PC-9 (cell line): ENCODE results near the gene SUPT3H. TPM values are rescaled to one million over a fixed set of nuclear protein-coding genes. Genes with fewer than 3 reads are reported as not detected.

Source experiments
- BruUV-seq: library from RNA; stranded (reverse); fragments of 400-500 nt; replicated peaks from 2 replicates; lab custom pipeline; 2021; lab: Mats Ljungman, UMichigan
- CTCF ChIA-PET: fragments of 300-600 bp; sonication (Branson Sonifier 250); formaldehyde crosslinking; loops from one replicate; lab custom pipeline; 2022; ENCODE audit warnings: antibody characterized with exemption; lab: Charles Lee
- POLR2A ChIA-PET: fragments of 300-600 bp; sonication (Branson Sonifier 250); formaldehyde crosslinking; loops from one replicate; lab custom pipeline; 2022; ENCODE audit warnings: antibody characterized with exemption; ENCODE audit not compliant: unreplicated experiment; lab: Charles Lee
- DNase-seq, 2 experiments: peaks; one replicate each; pipeline versions ENCODE4 v3.0.0 to v3.0.0-alpha.2; 2015 to 2022; ENCODE audit warnings: mixed read lengths in 1 of 2
- H2AFZ ChIP-seq: fragments of 200-600 bp; sonication (generic); 2 replicates; pipeline ENCODE4 v1.8.1; 2017; ENCODE audit warnings: antibody characterized with exemption
- H3F3A ChIP-seq: fragments of 200-600 bp; sonication (generic); 2 replicates; pipeline ENCODE4 v1.8.1; 2017; ENCODE audit warnings: antibody characterized with exemption, mild to moderate bottlenecking, low read depth; ENCODE audit not compliant: insufficient read depth
- H3K27ac ChIP-seq: fragments of 200-600 bp; sonication (generic); 2 replicates; pipeline ENCODE4 v1.6.1; 2016; ENCODE audit warnings: mixed run types
- H3K27me3 ChIP-seq: fragments of 200-600 bp; sonication (generic); 2 replicates; pipeline ENCODE4 v1.6.1; 2016; ENCODE audit warnings: low read depth, mixed run types; ENCODE audit not compliant: insufficient read depth
- H3K36me3 ChIP-seq: fragments of 200-600 bp; sonication (generic); 2 replicates; pipeline ENCODE4 v1.6.1; 2016; ENCODE audit warnings: low read depth, mixed run types
- H3K4me1 ChIP-seq: fragments of 200-600 bp; sonication (generic); replicated peaks from 2 replicates; pipeline ENCODE4 v1.6.1; 2016; ENCODE audit warnings: mixed run types; ENCODE audit not compliant: insufficient read depth
- H3K4me2 ChIP-seq: fragments of 200-600 bp; sonication (generic); 2 replicates; pipeline ENCODE4 v1.6.1; 2017; ENCODE audit warnings: mixed run types
- H3K4me3 ChIP-seq: fragments of 200-600 bp; sonication (generic); 2 replicates; pipeline ENCODE4 v1.6.1; 2016; ENCODE audit warnings: mixed run types
- H3K79me2 ChIP-seq: fragments of 200-600 bp; sonication (generic); 2 replicates; pipeline ENCODE4 v1.6.1; 2017; ENCODE audit warnings: low read depth, mixed run types
- H3K9me2 ChIP-seq: fragments of 200-600 bp; sonication (generic); 2 replicates; pipeline ENCODE4 v1.8.1; 2017; ENCODE audit warnings: mild to moderate bottlenecking; ENCODE audit not compliant: insufficient read depth
- H3K9me3 ChIP-seq: fragments of 200-600 bp; sonication (generic); 2 replicates; pipeline ENCODE4 v1.8.1; 2016; ENCODE audit warnings: low read depth; ENCODE audit not compliant: insufficient read depth
- H4K20me1 ChIP-seq: fragments of 200-600 bp; sonication (generic); 2 replicates; pipeline ENCODE4 v1.8.1; 2017; ENCODE audit not compliant: insufficient read depth
- CTCF ChIP-seq: fragments of 200-600 bp; sonication (generic); conservative IDR thresholded peaks from 2 replicates; pipeline ENCODE4 v1.6.1; 2017; ENCODE audit warnings: mixed run types, antibody characterized with exemption, mild to moderate bottlenecking, moderate library complexity
- EZH2 ChIP-seq: fragments of 200-600 bp; sonication (generic); IDR thresholded peaks from 2 replicates; pipeline ENCODE4 v1.8.0; 2017; ENCODE audit warnings: antibody characterized with exemption, low read depth
- intact Hi-C: fragments of 100-400 bp; cut with micrococcal nuclease; formaldehyde crosslinking; loops from one replicate; pipeline ENCODE4 v1.10.0; 2022; ENCODE audit not compliant: unreplicated experiment
- total RNA-seq: library from RNA; stranded (reverse); gene quantifications from 2 replicates; pipeline ENCODE4 v1.2.3, GENCODE V29; 2021

The SUPT3H gene
- total RNA-seq, 1 experiment from 2014 or later = 9.2 TPM

GRCh38 chr6:45132059-45132458 lies 245.7 kb downstream of the SUPT3H start:
- BruUV-seq = no TSS peak
- Histone ChIP-seq H3K27ac (no peak overlapping the region), H3K9me3 (peaks cover 14% of the 10 kb centered on the region; the same call in 1 of the 2 replicates), H2AFZ (no peak overlapping the region), H3K4me1 (no peaks in the 10 kb centered on the region), H3K79me2 (no peaks in the 10 kb centered on the region), H3K36me3 (no peaks in the 10 kb centered on the region), H4K20me1 (no peaks in the 10 kb centered on the region), H3K4me3 (no peak overlapping the region), H3K27me3 (no peaks in the 10 kb centered on the region), H3F3A (no peaks in the 10 kb centered on the region), H3K4me2 (no peak overlapping the region), H3K9me2 (no peaks in the 10 kb centered on the region)
- intact Hi-C loops = no loop called here
- no peak for DNase-seq
- ChIA-PET CTCF (no interaction called here), POLR2A (no interaction called here)
- TF ChIP-seq CTCF (no peak), EZH2 (no peak)

GRCh38 chr6:45129051-45129450 lies 248.7 kb downstream of the SUPT3H start:
- Histone ChIP-seq H3K79me2 (no peaks in the 10 kb centered on the region), H3K9me2 (no peaks in the 10 kb centered on the region), H3K36me3 (no peaks in the 10 kb centered on the region), H3K9me3 (no peaks in the 10 kb centered on the region), H3K27me3 (no peaks in the 10 kb centered on the region), H3F3A (no peaks in the 10 kb centered on the region), H3K4me1 (no peaks in the 10 kb centered on the region), H4K20me1 (no peaks in the 10 kb centered on the region), H2AFZ (no peak overlapping the region), H3K27ac (no peak overlapping the region), H3K4me2 (no peak overlapping the region), H3K4me3 (no peak overlapping the region)
- TF ChIP-seq CTCF = no peak
- no peak for TF ChIP-seq EZH2
- ChIA-PET POLR2A (no interaction called here), CTCF (no interaction called here)
- BruUV-seq = no TSS peak
- DNase-seq = no peak
- intact Hi-C loops = no loop called here

- Histone ChIP-seq H3F3A (no peaks in the 10 kb centered on the region), H3K27ac (no peak overlapping the region), H3K27me3 (no peaks in the 10 kb centered on the region), H3K79me2 (no peaks in the 10 kb centered on the region), H3K9me2 (no peaks in the 10 kb centered on the region), H3K36me3 (no peaks in the 10 kb centered on the region), H2AFZ (no peak overlapping the region), H3K4me3 (no peak overlapping the region), H3K9me3 (no peaks in the 10 kb centered on the region), H4K20me1 (no peaks in the 10 kb centered on the region), H3K4me2 (no peak overlapping the region), H3K4me1 (no peaks in the 10 kb centered on the region)
- no peak for DNase-seq
- TF ChIP-seq EZH2 = no peak
- TF ChIP-seq CTCF = no peak
- ChIA-PET POLR2A (interaction anchor here (0.6 kb wide), 1 partner anchor 608 kb away, joined by 6 read pairs; no protein-coding TSS in a partner anchor), CTCF (no interaction called here)
- intact Hi-C loops = no loop called here
- BruUV-seq = no TSS peak
Measured at GRCh38 chr6:45127185-45127584, 250.5 kb downstream of the SUPT3H start.
